Measurements from ENCODE around the gene PPP2R2C.

DNA sequence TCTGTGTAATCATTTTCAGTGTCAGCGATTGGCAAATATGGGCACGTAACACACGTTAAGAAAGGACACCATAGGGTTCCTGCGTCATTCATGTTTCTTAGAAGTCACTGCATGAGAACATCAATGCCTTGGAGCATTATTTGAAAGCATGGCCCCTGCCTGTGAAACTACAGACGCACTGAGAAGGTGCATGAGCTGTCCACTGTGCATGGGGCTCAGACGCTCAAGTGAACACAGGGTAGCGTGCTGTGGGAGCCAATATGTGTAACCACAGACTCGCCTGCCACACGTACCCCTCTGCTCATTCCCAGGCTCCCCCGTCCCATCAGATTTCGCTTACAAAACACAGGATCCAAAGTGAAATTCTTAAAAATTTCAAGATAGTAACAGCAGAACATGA, 6.5 kb downstream of the PPP2R2C start:
- TF ChIP-seq, protein P1, sequence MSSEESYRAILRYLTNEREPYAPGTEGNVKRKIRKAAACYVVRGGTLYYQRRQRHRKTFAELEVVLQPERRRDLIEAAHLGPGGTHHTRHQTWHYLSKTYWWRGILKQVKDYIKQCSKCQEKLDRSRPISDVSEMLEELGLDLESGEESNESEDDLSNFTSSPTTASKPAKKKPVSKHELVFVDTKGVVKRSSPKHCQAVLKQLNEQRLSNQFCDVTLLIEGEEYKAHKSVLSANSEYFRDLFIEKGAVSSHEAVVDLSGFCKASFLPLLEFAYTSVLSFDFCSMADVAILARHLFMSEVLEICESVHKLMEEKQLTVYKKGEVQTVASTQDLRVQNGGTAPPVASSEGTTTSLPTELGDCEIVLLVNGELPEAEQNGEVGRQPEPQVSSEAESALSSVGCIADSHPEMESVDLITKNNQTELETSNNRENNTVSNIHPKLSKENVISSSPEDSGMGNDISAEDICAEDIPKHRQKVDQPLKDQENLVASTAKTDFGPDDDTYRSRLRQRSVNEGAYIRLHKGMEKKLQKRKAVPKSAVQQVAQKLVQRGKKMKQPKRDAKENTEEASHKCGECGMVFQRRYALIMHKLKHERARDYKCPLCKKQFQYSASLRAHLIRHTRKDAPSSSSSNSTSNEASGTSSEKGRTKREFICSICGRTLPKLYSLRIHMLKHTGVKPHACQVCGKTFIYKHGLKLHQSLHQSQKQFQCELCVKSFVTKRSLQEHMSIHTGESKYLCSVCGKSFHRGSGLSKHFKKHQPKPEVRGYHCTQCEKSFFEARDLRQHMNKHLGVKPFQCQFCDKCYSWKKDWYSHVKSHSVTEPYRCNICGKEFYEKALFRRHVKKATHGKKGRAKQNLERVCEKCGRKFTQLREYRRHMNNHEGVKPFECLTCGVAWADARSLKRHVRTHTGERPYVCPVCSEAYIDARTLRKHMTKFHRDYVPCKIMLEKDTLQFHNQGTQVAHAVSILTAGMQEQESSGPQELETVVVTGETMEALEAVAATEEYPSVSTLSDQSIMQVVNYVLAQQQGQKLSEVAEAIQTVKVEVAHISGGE (tag by site-specific recombination; conservative IDR thresholded peaks at IDR 0.05; ENCODE audit: low read depth) = no peak
- TF ChIP-seq, protein P2, sequence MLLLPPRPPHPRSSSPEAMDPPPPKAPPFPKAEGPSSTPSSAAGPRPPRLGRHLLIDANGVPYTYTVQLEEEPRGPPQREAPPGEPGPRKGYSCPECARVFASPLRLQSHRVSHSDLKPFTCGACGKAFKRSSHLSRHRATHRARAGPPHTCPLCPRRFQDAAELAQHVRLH (tag by site-specific recombination; IDR thresholded peaks at IDR 0.05) = no peak
- no peak for TF ChIP-seq IKZF3 (tag by site-specific recombination; IDR thresholded peaks at IDR 0.05)
